Endothelial cell of umbilical vein (primary cell): ENCODE data around the gene SKA3. TPM values are rescaled to one million over a fixed set of nuclear protein-coding genes. Genes with fewer than 3 reads are reported as not detected.

Experiments used
- BruUV-seq: library from RNA; stranded (reverse); fragments of 400-500 nt; replicated peaks from 2 replicates; lab custom pipeline; 2021; lab: Mats Ljungman, UMichigan
- CTCF ChIA-PET: fragments of 300-600, 350-600 bp; sonication (Branson Sonifier 250); formaldehyde crosslinking; loops from one replicate; lab custom pipeline; 2021; ENCODE audit warnings: antibody characterized with exemption, inconsistent platforms; lab: Charles Lee
- POLR2A ChIA-PET: fragments of 300-600, 350-600 bp; sonication (Branson Sonifier 250); formaldehyde crosslinking; loops from one replicate; lab custom pipeline; 2021; ENCODE audit warnings: antibody characterized with exemption, inconsistent platforms; lab: Charles Lee
- DNase-seq: peaks from one replicate; pipeline ENCODE4 v3.0.0-alpha.2; 2011; ENCODE audit warnings: low read depth, low spot score
- FAIRE-seq: peaks from 2 replicates; lab custom pipeline; 2011; peaks lifted over from hg19 to GRCh38; lab: Jason Lieb, UNC
- H2AFZ ChIP-seq: 2 replicates; pipeline ENCODE4 v1.6.0; 2012; ENCODE audit warnings: low read depth, low read length, control low read depth, inconsistent platforms
- H3K27ac ChIP-seq: 2 replicates; pipeline ENCODE4 v1.5.1; 2011; ENCODE audit warnings: low read depth, mild to moderate bottlenecking, control low read depth, low read length, moderate library complexity; ENCODE audit not compliant: insufficient read depth
- H3K27me3 ChIP-seq, 2 experiments: 2 replicates each; pipeline versions ENCODE4 v1.6.0 to v1.6.1; 2011; ENCODE audit warnings: low read length in 2 of 2, mixed read lengths in 1 of 2; ENCODE audit not compliant: control insufficient read depth in 2 of 2, insufficient read depth in 2 of 2
- H3K36me3 ChIP-seq, 2 experiments: 2 replicates in 1 of 2; 3 replicates in 1 of 2; pipeline ENCODE4 v1.5.1; 2011; ENCODE audit warnings: low read length in 2 of 2, mild to moderate bottlenecking in 1 of 2, moderate library complexity in 1 of 2; ENCODE audit not compliant: control insufficient read depth in 2 of 2, insufficient read depth in 2 of 2; ENCODE audit errors: extremely low read depth in 1 of 2
- H3K4me1 ChIP-seq: 3 replicates; pipeline ENCODE4 v1.5.1; 2011; ENCODE audit warnings: mild to moderate bottlenecking, low read length; ENCODE audit not compliant: control insufficient read depth, insufficient read depth; ENCODE audit errors: extremely low read depth
- H3K4me2 ChIP-seq: 2 replicates; pipeline ENCODE4 v1.6.1; 2011; ENCODE audit warnings: low read length, control low read depth, mixed read lengths; ENCODE audit not compliant: insufficient read depth
- H3K4me3 ChIP-seq, 3 experiments: fragments of 200-600 bp in 1 of 3; sonication (generic), shearing (Covaris generic) in 1 of 3; replicated peaks in 1 of 3; 2 replicates each; pipeline ENCODE4 v1.5.1; 2011 to 2016; ENCODE audit warnings: control low read depth in 3 of 3, low read length in 3 of 3, mild to moderate bottlenecking in 2 of 3, inconsistent platforms in 1 of 3, low read depth in 1 of 3, moderate library complexity in 1 of 3; ENCODE audit not compliant: insufficient read depth in 1 of 3
- H3K79me2 ChIP-seq: 2 replicates; pipeline ENCODE4 v1.6.0; 2012; ENCODE audit warnings: low read length, inconsistent platforms; ENCODE audit not compliant: control insufficient read depth, insufficient read depth
- H3K9ac ChIP-seq: replicated peaks from 2 replicates; pipeline ENCODE3; 2011; ENCODE audit warnings: low read length, control low read depth; ENCODE audit not compliant: insufficient read depth; ENCODE audit errors: extremely low read depth
- H3K9me1 ChIP-seq: replicated peaks from 3 replicates; pipeline ENCODE4 v1.6.0; 2011; ENCODE audit warnings: mild to moderate bottlenecking, low read length; ENCODE audit not compliant: control insufficient read depth, insufficient read depth; ENCODE audit errors: extremely low read depth
- H3K9me3 ChIP-seq: replicated peaks from 2 replicates; pipeline ENCODE4 v1.5.1; 2012; ENCODE audit warnings: low read length, inconsistent platforms; ENCODE audit not compliant: control insufficient read depth, insufficient read depth
- H4K20me1 ChIP-seq: replicated peaks from 2 replicates; pipeline ENCODE3; 2011; ENCODE audit warnings: mild to moderate bottlenecking, low read length; ENCODE audit not compliant: control insufficient read depth, insufficient read depth; ENCODE audit errors: extremely low read depth
- EZH2 ChIP-seq: IDR thresholded peaks from 2 replicates; pipeline ENCODE4 v1.6.1; 2012; ENCODE audit warnings: borderline replicate concordance, low read depth, mild to moderate bottlenecking, moderate library complexity, low read length, inconsistent platforms; ENCODE audit not compliant: severe bottlenecking
- FOS ChIP-seq: IDR thresholded peaks from 2 replicates; pipeline ENCODE4 v1.6.1; 2011; ENCODE audit warnings: mild to moderate bottlenecking, low read length, moderate library complexity, borderline replicate concordance; ENCODE audit not compliant: insufficient read depth
- GATA2 ChIP-seq: IDR thresholded peaks from 2 replicates; pipeline ENCODE4 v1.7.0; 2011; ENCODE audit warnings: low read depth, mild to moderate bottlenecking, moderate library complexity, mixed read lengths, low read length; ENCODE audit not compliant: insufficient read length, insufficient read depth
- JUN ChIP-seq: IDR thresholded peaks from 2 replicates; pipeline ENCODE4 v1.6.1; 2011; ENCODE audit warnings: borderline replicate concordance, low read depth; ENCODE audit not compliant: insufficient read length, insufficient read depth
- MYC ChIP-seq: IDR thresholded peaks from one replicate; pipeline ENCODE4 v1.6.1; 2011; ENCODE audit warnings: mild to moderate bottlenecking, low read depth, low read length
- POLR2A ChIP-seq: IDR thresholded peaks from 2 replicates; pipeline ENCODE4 v1.6.1; 2012; ENCODE audit warnings: low read depth, mild to moderate bottlenecking, control low read depth, low read length
- POLR2AphosphoS5 ChIP-seq: IDR thresholded peaks from 2 replicates; pipeline ENCODE4 v1.6.1; 2012; ENCODE audit warnings: low read depth, mild to moderate bottlenecking, control low read depth, low read length, moderate library complexity; ENCODE audit not compliant: insufficient read depth
- dilution Hi-C: fragments of 300-500 bp; cut with MboI; formaldehyde crosslinking; loops from one replicate; pipeline ENCODE4 v1.15.0; 2019; ENCODE audit warnings: low sequenced_read_pairs; ENCODE audit not compliant: extremely low pct_ligation_motif_present
- intact Hi-C: fragments of 100-400 bp; cut with micrococcal nuclease; formaldehyde crosslinking; loops from one replicate; pipeline ENCODE4 v1.10.0; 2022
- polyA plus RNA-seq, 4 experiments: library from polyadenylated mRNA; depleted of rRNA in 3 of 4; stranded (reverse) in 3 of 4; unstranded in 1 of 4; fragments of >200 nt; gene quantifications; 2 replicates each; pipeline versions ENCODE4 v1.2.1 to v1.2.3, GENCODE V29; 2011 to 2012; ENCODE audit warnings: missing spikeins in 1 of 4
- total RNA-seq: library from RNA; stranded (reverse); gene quantifications from 2 replicates; pipeline ENCODE4 v1.2.3, GENCODE V29; 2021
- TF ChIP-seq, protein P1 (sequence below): IDR thresholded peaks from 2 replicates; pipeline ENCODE4 v1.6.1; 2011; ENCODE audit not compliant: insufficient read depth, insufficient read length
- TF ChIP-seq, protein P2 (sequence below), 2 donors: IDR thresholded peaks; 1 replicate in 1 of 2; 2 replicates in 1 of 2; pipeline ENCODE4 v1.5.1; 2011; ENCODE audit warnings: low read length in 2 of 2, mild to moderate bottlenecking in 2 of 2, moderate library complexity in 2 of 2, control low read depth in 1 of 2, inconsistent platforms in 1 of 2, low read depth in 1 of 2; ENCODE audit not compliant: insufficient read depth in 1 of 2; ENCODE audit errors: extremely low read depth in 1 of 2

Gene SKA3
- total and polyA plus RNA-seq, 2 donors (not counting 3 experiments of a cell fraction or from before 2014, with no cell fraction given), result 9.4 to 28.7 TPM

DNA sequence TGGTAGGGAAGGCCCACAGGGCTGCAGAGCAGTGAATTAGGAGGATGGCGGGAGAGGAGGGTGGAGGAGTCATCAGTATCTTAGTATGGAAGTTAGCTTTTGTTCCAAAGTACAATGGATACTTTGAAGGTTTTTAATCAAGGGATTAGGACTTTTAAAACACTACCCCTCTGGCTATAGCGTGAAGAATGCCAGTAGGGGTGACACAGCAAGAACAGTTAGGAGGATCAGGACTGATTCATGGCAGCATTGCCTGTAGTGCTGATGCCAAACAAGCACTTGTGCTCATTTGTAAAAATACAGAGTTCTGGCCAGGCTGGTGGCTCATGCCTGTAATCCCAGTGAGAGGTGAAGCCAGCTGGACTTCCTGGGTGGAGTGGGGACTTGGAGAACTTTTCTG is 46.2 kb downstream of the SKA3 start:
- no peak for TF ChIP-seq EZH2
- no peak for TF ChIP-seq POLR2AphosphoS5
- no peak for TF ChIP-seq POLR2A
- no peak for TF ChIP-seq MYC
- TF ChIP-seq, protein P1, sequence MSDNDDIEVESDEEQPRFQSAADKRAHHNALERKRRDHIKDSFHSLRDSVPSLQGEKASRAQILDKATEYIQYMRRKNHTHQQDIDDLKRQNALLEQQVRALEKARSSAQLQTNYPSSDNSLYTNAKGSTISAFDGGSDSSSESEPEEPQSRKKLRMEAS, result no peak
- no peak for TF ChIP-seq FOS
- TF ChIP-seq, protein P2, sequence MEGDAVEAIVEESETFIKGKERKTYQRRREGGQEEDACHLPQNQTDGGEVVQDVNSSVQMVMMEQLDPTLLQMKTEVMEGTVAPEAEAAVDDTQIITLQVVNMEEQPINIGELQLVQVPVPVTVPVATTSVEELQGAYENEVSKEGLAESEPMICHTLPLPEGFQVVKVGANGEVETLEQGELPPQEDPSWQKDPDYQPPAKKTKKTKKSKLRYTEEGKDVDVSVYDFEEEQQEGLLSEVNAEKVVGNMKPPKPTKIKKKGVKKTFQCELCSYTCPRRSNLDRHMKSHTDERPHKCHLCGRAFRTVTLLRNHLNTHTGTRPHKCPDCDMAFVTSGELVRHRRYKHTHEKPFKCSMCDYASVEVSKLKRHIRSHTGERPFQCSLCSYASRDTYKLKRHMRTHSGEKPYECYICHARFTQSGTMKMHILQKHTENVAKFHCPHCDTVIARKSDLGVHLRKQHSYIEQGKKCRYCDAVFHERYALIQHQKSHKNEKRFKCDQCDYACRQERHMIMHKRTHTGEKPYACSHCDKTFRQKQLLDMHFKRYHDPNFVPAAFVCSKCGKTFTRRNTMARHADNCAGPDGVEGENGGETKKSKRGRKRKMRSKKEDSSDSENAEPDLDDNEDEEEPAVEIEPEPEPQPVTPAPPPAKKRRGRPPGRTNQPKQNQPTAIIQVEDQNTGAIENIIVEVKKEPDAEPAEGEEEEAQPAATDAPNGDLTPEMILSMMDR (IDR thresholded peaks at IDR 0.05; ENCODE audit: extremely low read depth in 1 of 2, insufficient read depth in 1 of 2, low read depth in 1 of 2, low read length in 2 of 2), result no peak
- no peak for TF ChIP-seq GATA2
- no peak for TF ChIP-seq JUN
- BruUV-seq, result no TSS peak
- no peaks in the 10 kb centered on the region for H3K27me3 ChIP-seq
- H3K4me2 ChIP-seq, result no peak overlapping the region
- ChIA-PET CTCF (interaction anchor here (1.2 to 1.6 kb wide), 2 partner anchors 50 to 187 kb away, joined by 3 read pairs; no protein-coding TSS in a partner anchor), POLR2A (no interaction called here)
- FAIRE-seq, result no peak
- no peaks in the 10 kb centered on the region for H3K9me3 ChIP-seq
- H3K4me1 ChIP-seq, result no peaks in the 10 kb centered on the region
- dilution Hi-C loops, result no loop called here
- no peak for DNase-seq
- H3K27ac ChIP-seq, result no peak overlapping the region
- H3K4me3 ChIP-seq, result no peak overlapping the region
- intact Hi-C loops, result no loop called here
- no peaks in the 10 kb centered on the region for H3K36me3 ChIP-seq
- H2AFZ ChIP-seq, result no peak overlapping the region
- no peaks in the 10 kb centered on the region for H3K79me2 ChIP-seq
- H3K9ac ChIP-seq, result no peak overlapping the region
- no peaks in the 10 kb centered on the region for H3K9me1 ChIP-seq
- no peaks in the 10 kb centered on the region for H4K20me1 ChIP-seq
